OCI-LY3 (cell line): ENCODE results near the gene LCE1A.

ENCODE experiments used
- H2AFZ ChIP-seq: fragments of 200-600, 300-600 bp; shearing (Covaris generic); 2 replicates; pipeline ENCODE4 v1.6.0; 2014; ENCODE audit warnings: antibody characterized with exemption, low read depth, low read length
- H3K27ac ChIP-seq: fragments of 200-600, 300-600 bp; sonication (generic); 2 replicates; pipeline ENCODE4 v1.5.1; 2014; ENCODE audit warnings: mild to moderate bottlenecking, low read length, moderate library complexity, mixed read lengths
- H3K27me3 ChIP-seq: fragments of 200-600, 300-600 bp; sonication (generic); 2 replicates; pipeline ENCODE4 v1.6.1; 2014; ENCODE audit warnings: low read depth, low read length, mixed read lengths
- H3K36me3 ChIP-seq: fragments of 200-600, 300-600 bp; sonication (generic); replicated peaks from 2 replicates; pipeline ENCODE3; 2014; ENCODE audit warnings: low read depth, low read length, mixed read lengths
- H3K4me1 ChIP-seq: fragments of 300-600, 200-600 bp; sonication (generic); 2 replicates; pipeline ENCODE4 v1.6.1; 2014; ENCODE audit warnings: low read length, mixed read lengths
- H3K4me2 ChIP-seq: fragments of 200-600, 300-600 bp; sonication (generic); 2 replicates; pipeline ENCODE4 v1.6.1; 2014; ENCODE audit warnings: low read length, mixed read lengths
- H3K4me3 ChIP-seq: fragments of 300-600, 200-600 bp; sonication (generic); 2 replicates; pipeline ENCODE4 v1.5.1; 2014; ENCODE audit warnings: antibody characterized with exemption, mild to moderate bottlenecking, low read length, moderate library complexity
- H3K79me2 ChIP-seq: fragments of 300-600, 200-600 bp; shearing (Covaris generic); 2 replicates; pipeline ENCODE4 v1.6.1; 2014; ENCODE audit warnings: mild to moderate bottlenecking, low read length, mixed read lengths
- H3K9ac ChIP-seq: fragments of 300-600, 200-600 bp; shearing (Covaris generic); 2 replicates; pipeline ENCODE4 v1.6.0; 2014; ENCODE audit warnings: mild to moderate bottlenecking, low read length, moderate library complexity
- H3K9me3 ChIP-seq: fragments of 200-600, 300-600 bp; shearing (Covaris generic); 2 replicates; pipeline ENCODE4 v1.6.1; 2014; ENCODE audit warnings: low read length, mixed read lengths; ENCODE audit not compliant: insufficient read depth
- H4K20me1 ChIP-seq: fragments of 200-600, 300-600 bp; sonication (generic); 2 replicates; pipeline ENCODE4 v1.6.1; 2016; ENCODE audit warnings: low read length, mixed read lengths; ENCODE audit not compliant: insufficient read depth
- EZH2phosphoT487 ChIP-seq: fragments of 200-600 bp; shearing (Covaris generic); IDR thresholded peaks from 2 replicates; pipeline ENCODE4 v1.6.1; 2018; ENCODE audit warnings: antibody characterized with exemption, mixed run types, low read depth

The LCE1A gene

GRCh38 chr1:152876827-152877226, 49.6 kb downstream of the LCE1A start:
- Histone ChIP-seq H3K79me2 (no peaks in the 10 kb centered on the region), H3K36me3 (no peaks in the 10 kb centered on the region), H3K27me3 (peaks cover 39% of the 10 kb centered on the region), H3K9me3 (no peaks in the 10 kb centered on the region), H3K4me3 (no peak overlapping the region), H4K20me1 (no peaks in the 10 kb centered on the region), H3K4me2 (no peak overlapping the region), H2AFZ (no peak overlapping the region), H3K9ac (no peak overlapping the region), H3K27ac (no peak overlapping the region), H3K4me1 (no peaks in the 10 kb centered on the region)
- no peak for TF ChIP-seq EZH2phosphoT487
